H9 (cell line): ENCODE results near the gene AKR1E2. TPM values are rescaled to one million over a fixed set of nuclear protein-coding genes. Genes with fewer than 3 reads are reported as not detected.

ENCODE experiments used
- DNase-seq: peaks from one replicate; pipeline ENCODE4 v3.0.0-alpha.2; 2017
- H2AFZ ChIP-seq: one replicate; pipeline ENCODE4 v1.6.1; 2013; ENCODE audit warnings: mild to moderate bottlenecking, low read length, control low read depth, moderate library complexity
- H2AK5ac ChIP-seq: 2 replicates; pipeline ENCODE4 v1.6.1; 2013; ENCODE audit warnings: low read length, control low read depth, mixed read lengths; ENCODE audit not compliant: insufficient read length
- H2BK120ac ChIP-seq: one replicate; pipeline ENCODE4 v1.6.1; 2013; ENCODE audit warnings: low read depth, mild to moderate bottlenecking, low read length, control low read depth, inconsistent platforms; ENCODE audit not compliant: poor library complexity, severe bottlenecking
- H2BK12ac ChIP-seq: 2 replicates; pipeline ENCODE4 v1.6.1; 2013; ENCODE audit warnings: low read length, control low read depth, mixed read lengths, low read depth; ENCODE audit not compliant: insufficient read length
- H2BK15ac ChIP-seq: 2 replicates; pipeline ENCODE4 v1.6.1; 2013; ENCODE audit warnings: low read depth, low read length, control low read depth
- H2BK20ac ChIP-seq: one replicate; pipeline ENCODE4 v1.6.1; 2013; ENCODE audit warnings: low read depth, mild to moderate bottlenecking, low read length, control low read depth, inconsistent platforms; ENCODE audit not compliant: poor library complexity, severe bottlenecking
- H2BK5ac ChIP-seq: 2 replicates; pipeline ENCODE4 v1.6.1; 2013; ENCODE audit warnings: low read length, control low read depth, mixed read lengths; ENCODE audit not compliant: insufficient read length
- H3K14ac ChIP-seq: 2 replicates; pipeline ENCODE4 v1.6.1; 2013; ENCODE audit warnings: low read length, control low read depth; ENCODE audit not compliant: insufficient read depth
- H3K18ac ChIP-seq: 2 replicates; pipeline ENCODE4 v1.6.1; 2013; ENCODE audit warnings: low read depth, mild to moderate bottlenecking, mixed read lengths, low read length, control low read depth; ENCODE audit not compliant: insufficient read length
- H3K23ac ChIP-seq: 2 replicates; pipeline ENCODE4 v1.6.1; 2013; ENCODE audit warnings: low read length, control low read depth, mixed read lengths, low read depth; ENCODE audit not compliant: insufficient read length
- H3K23me2 ChIP-seq: 2 replicates; pipeline ENCODE4 v1.6.1; 2013; ENCODE audit warnings: low read depth, mild to moderate bottlenecking, mixed read lengths, low read length, control low read depth; ENCODE audit not compliant: insufficient read length, poor library complexity, severe bottlenecking
- H3K27ac ChIP-seq: 2 replicates; pipeline ENCODE4 v1.5.1; 2013; ENCODE audit warnings: low read length, control low read depth, mixed read lengths, low read depth; ENCODE audit not compliant: insufficient read length
- H3K27me3 ChIP-seq: 2 replicates; pipeline ENCODE4 v1.6.1; 2013; ENCODE audit warnings: low read length, control low read depth, inconsistent platforms; ENCODE audit not compliant: insufficient read depth
- H3K4ac ChIP-seq: 2 replicates; pipeline ENCODE4 v1.6.1; 2013; ENCODE audit warnings: low read depth, mild to moderate bottlenecking, control low read depth, inconsistent platforms, low read length, moderate library complexity
- H3K4me1 ChIP-seq: 2 replicates; pipeline ENCODE4 v1.6.1; 2013; ENCODE audit warnings: low read length, control low read depth, inconsistent platforms; ENCODE audit not compliant: insufficient read depth
- H3K4me2 ChIP-seq: 2 replicates; pipeline ENCODE4 v1.6.1; 2013; ENCODE audit warnings: low read length, control low read depth, mixed read lengths; ENCODE audit not compliant: insufficient read length, insufficient read depth
- H3K56ac ChIP-seq: 2 replicates; pipeline ENCODE4 v1.6.1; 2013; ENCODE audit warnings: low read depth, mild to moderate bottlenecking, mixed read lengths, low read length, control low read depth; ENCODE audit not compliant: insufficient read length
- H3K79me1 ChIP-seq: 2 replicates; pipeline ENCODE4 v1.6.1; 2013; ENCODE audit warnings: low read depth, mild to moderate bottlenecking, moderate library complexity, low read length, control low read depth, inconsistent platforms; ENCODE audit not compliant: insufficient read depth, poor library complexity, severe bottlenecking
- H3K79me2 ChIP-seq: 2 replicates; pipeline ENCODE4 v1.6.1; 2013; ENCODE audit warnings: low read length, control low read depth, inconsistent platforms; ENCODE audit not compliant: insufficient read depth
- H3K9ac ChIP-seq: 2 replicates; pipeline ENCODE4 v1.6.1; 2013; ENCODE audit warnings: low read length, control low read depth, mixed read lengths; ENCODE audit not compliant: insufficient read length; ENCODE audit errors: extremely low read depth
- H3K9me3 ChIP-seq: one replicate; pipeline ENCODE4 v1.6.1; 2013; ENCODE audit warnings: low read depth, low read length, inconsistent platforms; ENCODE audit not compliant: control insufficient read depth
- H3T11ph ChIP-seq: one replicate; pipeline ENCODE4 v1.6.1; 2013; ENCODE audit warnings: mild to moderate bottlenecking, low read length, control low read depth, inconsistent platforms
- H4K20me1 ChIP-seq: one replicate; pipeline ENCODE4 v1.6.1; 2013; ENCODE audit not compliant: control insufficient read depth, insufficient read length, insufficient read depth
- H4K5ac ChIP-seq: 2 replicates; pipeline ENCODE4 v1.6.1; 2013; ENCODE audit warnings: low read depth, mild to moderate bottlenecking, mixed read lengths, low read length, control low read depth; ENCODE audit not compliant: insufficient read length
- H4K8ac ChIP-seq: replicated peaks from 2 replicates; pipeline ENCODE4 v1.6.1; 2013; ENCODE audit warnings: low read length, control low read depth, mixed read lengths, low read depth; ENCODE audit not compliant: insufficient read length
- H4K91ac ChIP-seq: 2 replicates; pipeline ENCODE4 v1.6.1; 2013; ENCODE audit warnings: low read depth, mild to moderate bottlenecking, moderate library complexity, mixed read lengths, low read length, control low read depth; ENCODE audit not compliant: insufficient read length
- H3K27ac Mint-ChIP-seq, 3 experiments: 2 replicates in 2 of 3; 3 replicates in 1 of 3; pipeline ENCODE4 v1.8.0; 2020 to 2021; ENCODE audit warnings: mixed read lengths in 3 of 3, mild to moderate bottlenecking in 1 of 3, moderate library complexity in 1 of 3
- H3K27me3 Mint-ChIP-seq: 2 replicates; pipeline ENCODE4 v1.8.0; 2021; ENCODE audit warnings: low read depth, mild to moderate bottlenecking, moderate library complexity, mixed read lengths
- H3K36me3 Mint-ChIP-seq, 3 experiments: 2 replicates in 2 of 3; 3 replicates in 1 of 3; pipeline ENCODE4 v1.8.0; 2020 to 2021; ENCODE audit warnings: low read depth in 3 of 3, mixed read lengths in 3 of 3; ENCODE audit not compliant: insufficient read depth in 1 of 3
- H3K4me1 Mint-ChIP-seq, 2 experiments: 2 replicates each; pipeline ENCODE4 v1.8.0; 2020; ENCODE audit warnings: mixed read lengths in 2 of 2
- H3K4me3 Mint-ChIP-seq, 2 experiments: 2 replicates in 1 of 2; 3 replicates in 1 of 2; pipeline ENCODE4 v1.8.0; 2020 to 2021; ENCODE audit warnings: mild to moderate bottlenecking in 2 of 2, mixed read lengths in 2 of 2, moderate library complexity in 1 of 2
- H3K9me3 Mint-ChIP-seq, 2 experiments: 2 replicates in 1 of 2; 3 replicates in 1 of 2; pipeline ENCODE4 v1.8.0; 2020; ENCODE audit warnings: mild to moderate bottlenecking in 2 of 2, mixed read lengths in 2 of 2, moderate library complexity in 1 of 2
- CTCF ChIP-seq: fragments of 200-600 bp; sonication (generic); conservative IDR thresholded peaks from 3 replicates; pipeline ENCODE4 v1.8.0; 2021; ENCODE audit warnings: antibody characterized with exemption, mild to moderate bottlenecking
- WGBS: extraction: QIAGEN DNeasy Blood & Tissue Kit; methylation state at CpG from one replicate; pipeline ENCODE4 v1.1.7; 2013; ENCODE audit warnings: missing lambda C conversion rate, low lambda C conversion rate, mixed read lengths; ENCODE audit not compliant: insufficient read length; ENCODE audit errors: extremely low coverage; 5-methylcytosine and 5-hydroxymethylcytosine counted together
- total RNA-seq: library from RNA; stranded (reverse); gene quantifications from 2 replicates; pipeline ENCODE4 v1.2.1, GENCODE V29; 2021

AKR1E2 gene
- total RNA-seq, 1 experiment from 2014 or later = 2.2 TPM

GRCh38 chr10:4810092-4810491 lies 15.9 kb upstream of the AKR1E2 start:
- Histone ChIP-seq H3T11ph (no peak overlapping the region), H3K4ac (no peak overlapping the region), H3K9ac (no peak overlapping the region), H4K20me1 (no peaks in the 10 kb centered on the region), H4K5ac (no peak overlapping the region), H3K23me2 (no peaks in the 10 kb centered on the region), H2BK20ac (no peak overlapping the region), H3K79me1 (no peaks in the 10 kb centered on the region), H2BK120ac (no peak overlapping the region), H3K14ac (no peak overlapping the region), H2BK5ac (no peak overlapping the region), H3K18ac (no peak overlapping the region), H2AK5ac (no peak overlapping the region), H3K23ac (no peak overlapping the region), H2BK12ac (no peak overlapping the region), H3K9me3 (no peaks in the 10 kb centered on the region), H3K79me2 (no peaks in the 10 kb centered on the region), H4K8ac (no peak overlapping the region), H2AFZ (no peak overlapping the region), H2BK15ac (no peak overlapping the region), H3K4me2 (no peak overlapping the region), H4K91ac (no peak overlapping the region), H3K27ac (no peak overlapping the region), H3K56ac (no peak overlapping the region), H3K4me1 (no peaks in the 10 kb centered on the region), H3K27me3 (no peaks in the 10 kb centered on the region)
- Mint-ChIP-seq H3K36me3 (no peaks in the 10 kb centered on the region; a peak in 2 of 7 replicates), H3K4me3 (no peak overlapping the region), H3K9me3 (peaks cover 3 to 45% of the 10 kb centered on the region in 2 experiments), H3K4me1 (peaks cover 0 to 6% of the 10 kb centered on the region in 2 experiments; a peak in 1 of 4 replicates), H3K27ac (no peak overlapping the region), H3K27me3 (no peaks in the 10 kb centered on the region; the same call in none of the 2 replicates)
- no peak for DNase-seq
- no peak for TF ChIP-seq CTCF
- no CpG with 5 or more reads among the region's 9 CpGs for WGBS
